ENCODE results near the gene AMPH. TPM values are rescaled to one million over a fixed set of nuclear protein-coding genes. Genes with fewer than 3 reads are reported as not detected.

The AMPH gene
- total and polyA plus RNA-seq, 4 donors: 0.18 to 6.6 (median 3.6) TPM

DNA sequence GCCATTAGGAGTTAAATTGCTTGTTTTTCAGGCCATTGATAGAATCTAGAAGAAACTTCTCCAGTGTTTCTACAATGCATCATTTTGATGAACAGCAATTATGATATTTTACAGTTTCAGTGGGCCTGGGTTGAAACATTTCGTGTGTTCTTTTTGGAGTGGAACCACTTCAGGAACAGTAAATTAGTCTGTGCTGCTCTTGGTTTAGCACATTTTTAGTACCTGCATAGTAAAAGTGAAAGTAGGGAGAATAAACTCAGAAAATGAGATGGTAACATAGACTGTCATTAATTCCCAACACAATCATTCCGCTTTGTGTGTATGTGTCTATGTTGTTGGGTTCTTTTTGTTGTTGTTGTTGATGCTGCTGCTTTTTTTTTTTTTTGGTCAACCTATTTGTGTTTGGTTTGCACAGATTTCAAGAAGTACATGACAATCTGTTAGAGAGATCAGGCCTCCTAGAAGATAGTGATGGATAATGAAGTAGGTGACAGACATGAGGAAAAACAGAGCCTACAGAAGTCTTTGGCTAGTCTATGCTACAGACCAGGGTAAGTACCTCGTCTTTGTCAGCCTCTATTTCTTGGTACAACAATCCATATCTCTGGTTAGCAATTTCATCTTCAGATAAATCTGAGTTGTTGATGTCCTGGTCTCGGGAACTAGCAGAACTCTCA, 203.8 kb downstream of the AMPH start:
- peaks cover 0 to 2% (median 0%) of the 10 kb centered on the region in 4 donors for H3K36me3 ChIP-seq (ENCODE audit: control insufficient read depth in 4 of 4, insufficient read depth in 4 of 4, low read length in 4 of 4)
- H3K27ac ChIP-seq (ENCODE audit: low read depth in 1 of 2, low read length in 1 of 2): no peak overlapping the region
- no peaks in the 10 kb centered on the region for H3K9me3 ChIP-seq (ENCODE audit: control insufficient read depth in 4 of 4, insufficient read depth in 3 of 4, low read length in 3 of 4)
- TF ChIP-seq, protein P1, sequence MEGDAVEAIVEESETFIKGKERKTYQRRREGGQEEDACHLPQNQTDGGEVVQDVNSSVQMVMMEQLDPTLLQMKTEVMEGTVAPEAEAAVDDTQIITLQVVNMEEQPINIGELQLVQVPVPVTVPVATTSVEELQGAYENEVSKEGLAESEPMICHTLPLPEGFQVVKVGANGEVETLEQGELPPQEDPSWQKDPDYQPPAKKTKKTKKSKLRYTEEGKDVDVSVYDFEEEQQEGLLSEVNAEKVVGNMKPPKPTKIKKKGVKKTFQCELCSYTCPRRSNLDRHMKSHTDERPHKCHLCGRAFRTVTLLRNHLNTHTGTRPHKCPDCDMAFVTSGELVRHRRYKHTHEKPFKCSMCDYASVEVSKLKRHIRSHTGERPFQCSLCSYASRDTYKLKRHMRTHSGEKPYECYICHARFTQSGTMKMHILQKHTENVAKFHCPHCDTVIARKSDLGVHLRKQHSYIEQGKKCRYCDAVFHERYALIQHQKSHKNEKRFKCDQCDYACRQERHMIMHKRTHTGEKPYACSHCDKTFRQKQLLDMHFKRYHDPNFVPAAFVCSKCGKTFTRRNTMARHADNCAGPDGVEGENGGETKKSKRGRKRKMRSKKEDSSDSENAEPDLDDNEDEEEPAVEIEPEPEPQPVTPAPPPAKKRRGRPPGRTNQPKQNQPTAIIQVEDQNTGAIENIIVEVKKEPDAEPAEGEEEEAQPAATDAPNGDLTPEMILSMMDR (IDR thresholded peaks at IDR 0.05; ENCODE audit: control extremely low read depth, extremely low read depth): no peak
- 45 to 59% methylated on average over 4 of the region's 4 CpGs for WGBS, 2 donors
- no peaks in the 10 kb centered on the region for H3K27me3 ChIP-seq (ENCODE audit: control insufficient read depth in 3 of 3, insufficient read depth in 3 of 3, low read length in 2 of 3)
- no peak overlapping the region for H3K9ac ChIP-seq (ENCODE audit: insufficient read depth in 1 of 2, low read length in 2 of 2)
- H3K4me3 ChIP-seq: no peak overlapping the region
- peaks cover 0 to 5% (median 0%) of the 10 kb centered on the region in 5 donors for H3K4me1 ChIP-seq (ENCODE audit: control insufficient read depth in 5 of 5, insufficient read depth in 5 of 5, low read length in 5 of 5)
- no peak for DNase-seq
- ATAC-seq (ENCODE audit: insufficient read depth, low FRiP score): no peak

DNA sequence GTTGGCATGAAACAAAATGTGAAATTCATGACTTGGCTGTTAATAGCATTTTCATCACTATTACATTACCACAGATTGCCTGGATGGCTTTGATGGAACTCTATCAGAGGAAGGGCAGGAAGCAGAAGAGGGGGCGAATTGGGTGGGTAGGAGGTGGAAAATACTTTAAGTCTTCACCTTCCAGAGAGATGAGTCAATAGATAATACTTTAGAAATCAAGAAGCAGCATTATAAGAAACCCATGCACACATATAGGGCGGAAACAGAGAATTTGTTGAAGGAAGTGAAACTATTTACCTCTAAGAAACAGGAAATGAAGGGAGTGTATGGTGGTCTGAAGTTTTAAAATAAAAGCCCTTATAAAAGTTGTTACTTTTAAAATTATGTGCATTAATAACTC, 205.7 kb downstream of the AMPH start:
- TF ChIP-seq, protein P1 (IDR thresholded peaks at IDR 0.05; ENCODE audit: control extremely low read depth, extremely low read depth): no peak
- H3K27me3 ChIP-seq (ENCODE audit: control insufficient read depth in 3 of 3, insufficient read depth in 3 of 3, low read length in 2 of 3): no peaks in the 10 kb centered on the region
- H3K36me3 ChIP-seq (ENCODE audit: control insufficient read depth in 4 of 4, insufficient read depth in 4 of 4, low read length in 4 of 4): peaks cover 0 to 2% (median 0%) of the 10 kb centered on the region in 4 donors
- DNase-seq (no peak), ATAC-seq (ENCODE audit: insufficient read depth, low FRiP score) (no peak)
- no peak overlapping the region for H3K9ac ChIP-seq (ENCODE audit: insufficient read depth in 1 of 2, low read length in 2 of 2)
- no peaks in the 10 kb centered on the region for H3K9me3 ChIP-seq (ENCODE audit: control insufficient read depth in 4 of 4, insufficient read depth in 3 of 4, low read length in 3 of 4)
- no peak overlapping the region for H3K4me3 ChIP-seq
- H3K27ac ChIP-seq (ENCODE audit: low read depth in 1 of 2, low read length in 1 of 2): no peak overlapping the region
- peaks cover 0 to 5% (median 0%) of the 10 kb centered on the region in 5 donors for H3K4me1 ChIP-seq (ENCODE audit: control insufficient read depth in 5 of 5, insufficient read depth in 5 of 5, low read length in 5 of 5)
- WGBS, 2 donors: 59 to 64% methylated on average over 2 of the region's 2 CpGs

DNA sequence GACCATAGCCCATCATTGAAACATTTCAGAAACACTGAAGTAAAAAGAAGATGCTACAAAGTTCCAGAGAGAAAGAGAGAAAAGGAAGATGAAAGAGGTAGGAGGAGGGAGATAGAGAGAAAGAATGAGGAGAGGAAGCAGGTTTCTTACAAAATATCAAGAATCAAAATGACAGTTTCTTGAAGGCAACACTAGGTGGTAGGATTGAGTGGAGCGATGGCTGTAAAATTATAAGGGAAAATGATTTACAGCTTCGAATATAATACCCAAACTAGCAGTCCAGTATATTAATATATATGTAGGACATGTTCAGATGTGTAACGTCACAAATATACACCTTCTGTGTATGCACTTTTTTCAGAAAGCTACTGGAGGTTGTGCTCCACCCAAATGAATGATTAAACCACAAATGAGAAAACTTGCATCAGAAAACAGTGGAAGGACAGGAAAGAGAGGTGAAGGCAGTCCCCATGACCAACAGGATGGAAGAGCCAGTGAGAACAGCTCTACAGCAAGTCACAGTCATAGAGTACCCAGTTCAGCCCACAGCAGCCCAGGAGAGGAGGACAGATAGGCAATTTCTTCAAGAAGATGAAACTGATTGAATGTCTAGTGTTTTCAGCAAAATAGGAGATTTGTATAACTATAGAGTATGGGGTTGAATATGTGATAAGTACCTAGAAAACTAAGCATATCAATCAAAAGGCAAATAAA, 206.3 kb downstream of the AMPH start:
- no peak overlapping the region for H3K4me3 ChIP-seq
- no peak for DNase-seq
- peaks cover 0 to 2% (median 0%) of the 10 kb centered on the region in 4 donors for H3K36me3 ChIP-seq (ENCODE audit: control insufficient read depth in 4 of 4, insufficient read depth in 4 of 4, low read length in 4 of 4)
- H3K9me3 ChIP-seq (ENCODE audit: control insufficient read depth in 4 of 4, insufficient read depth in 3 of 4, low read length in 3 of 4): no peaks in the 10 kb centered on the region
- H3K4me1 ChIP-seq (ENCODE audit: control insufficient read depth in 5 of 5, insufficient read depth in 5 of 5, low read length in 5 of 5): peaks cover 0 to 5% (median 0%) of the 10 kb centered on the region in 5 donors
- no peaks in the 10 kb centered on the region for H3K27me3 ChIP-seq (ENCODE audit: control insufficient read depth in 3 of 3, insufficient read depth in 3 of 3, low read length in 2 of 3)
- ATAC-seq (ENCODE audit: insufficient read depth, low FRiP score): no peak
- WGBS, 2 donors: 78 to 91% methylated on average over 3 of the region's 3 CpGs
- TF ChIP-seq, protein P1 (IDR thresholded peaks at IDR 0.05; ENCODE audit: control extremely low read depth, extremely low read depth): no peak
- no peak overlapping the region for H3K27ac ChIP-seq (ENCODE audit: low read depth in 1 of 2, low read length in 1 of 2)
- no peak overlapping the region for H3K9ac ChIP-seq (ENCODE audit: insufficient read depth in 1 of 2, low read length in 2 of 2)

All from lung (tissue), 12 donors.